RPMI7951 (cell line): Measurements from ENCODE around the gene WDR7. TPM values are rescaled to one million over a fixed set of nuclear protein-coding genes. Genes with fewer than 3 reads are reported as not detected.
A peak's percentile ranks its signal among the peaks of the same experiment; 100 is the strongest.

Experiments
- DNase-seq: peaks from one replicate; pipeline ENCODE4 v3.0.0-alpha.2; 2012; ENCODE audit warnings: low read depth
- total RNA-seq: library from RNA; depleted of rRNA; stranded (reverse); fragments of >200 nt; shearing (Covaris generic); gene quantifications from 2 replicates; pipeline ENCODE4 v1.2.3, GENCODE V29; 2014

The WDR7 gene
- total RNA-seq, 1 experiment from 2014 or later: 7.0 TPM

GRCh38 chr18:56888978-56889377 is 237.8 kb downstream of the WDR7 start:
- DNase-seq: peak; percentile 4

- no peak for DNase-seq
Observed at GRCh38 chr18:56889621-56890020, 238.5 kb downstream of the WDR7 start.

DNA sequence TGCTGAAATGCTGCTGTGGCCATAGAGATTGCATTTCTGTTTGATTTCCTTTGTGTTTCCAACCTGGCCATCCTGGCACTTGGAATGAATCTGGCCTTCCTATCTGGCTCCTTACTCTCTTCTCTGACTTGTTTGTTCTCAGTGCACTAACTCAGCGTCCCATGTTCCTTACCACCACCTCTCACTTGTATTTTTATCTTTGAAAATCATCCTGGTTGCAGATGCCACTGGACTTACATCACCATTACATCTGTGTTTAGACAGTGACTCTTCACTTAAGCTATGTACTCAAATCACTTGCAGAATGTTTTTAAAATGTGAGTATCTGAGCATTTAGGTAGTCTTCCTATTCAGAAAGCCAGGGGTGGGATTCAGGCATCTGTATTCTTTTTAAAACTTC is 239.5 kb downstream of the WDR7 start:
- DNase-seq: peak; percentile 78

DNA sequence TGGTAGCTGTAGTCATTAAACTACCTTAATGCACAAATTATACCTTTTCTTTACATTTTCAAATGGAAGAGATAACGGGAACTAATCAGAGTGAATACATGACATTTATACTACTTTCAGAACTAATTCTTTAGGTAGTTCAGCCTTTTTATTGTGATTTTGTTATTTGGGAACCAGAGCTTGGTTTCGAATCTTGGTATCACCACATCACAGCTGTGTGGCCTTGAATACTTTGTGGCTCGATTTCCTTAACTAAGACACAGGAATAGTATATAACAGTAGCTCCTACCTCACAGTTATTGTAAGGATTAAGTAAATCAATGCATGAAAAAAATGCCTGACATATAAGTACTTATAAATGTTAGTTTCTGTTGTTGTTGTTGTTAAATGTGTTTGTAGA is 240.0 kb downstream of the WDR7 start:
- no peak for DNase-seq

DNA sequence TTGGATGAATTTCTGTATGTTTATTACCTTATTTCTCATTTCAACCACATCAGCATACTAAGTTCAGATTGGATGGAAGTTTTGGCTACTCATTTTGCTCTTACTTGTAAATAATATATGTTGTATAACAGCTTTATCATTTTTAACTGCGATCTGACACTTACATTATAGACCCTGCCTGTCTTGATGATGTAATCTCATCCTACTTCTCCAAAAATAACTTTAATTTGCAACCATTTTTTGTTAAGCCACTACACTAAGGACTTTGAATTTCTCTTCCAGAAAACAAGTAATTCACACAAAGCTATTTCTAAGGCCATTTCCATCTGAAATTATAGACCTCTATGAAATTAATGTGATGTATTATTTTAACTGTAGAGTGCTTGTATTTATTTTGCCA is 240.7 kb downstream of the WDR7 start:
- DNase-seq: no peak

DNA sequence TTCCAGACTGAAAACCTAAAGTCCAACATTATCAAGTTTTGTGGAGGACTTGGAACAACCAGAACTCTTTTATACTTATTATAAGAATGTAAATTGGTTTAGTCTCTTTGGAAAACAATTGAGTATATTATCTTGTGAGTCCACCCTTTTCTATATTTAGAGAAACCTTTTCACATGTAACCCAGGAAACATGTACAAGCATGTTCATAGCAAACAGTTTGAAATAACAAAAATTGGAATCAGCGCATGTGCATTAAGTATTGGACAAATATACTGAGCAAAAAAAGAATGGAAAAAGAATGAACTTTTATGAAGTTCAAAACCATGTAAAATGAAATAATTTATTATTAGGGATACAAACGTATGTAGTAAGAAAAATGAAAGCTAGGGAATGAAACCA is 246.0 kb downstream of the WDR7 start:
- no peak for DNase-seq

GRCh38 chr18:56899660-56900059 is 248.5 kb downstream of the WDR7 start:
- DNase-seq: no peak

DNA sequence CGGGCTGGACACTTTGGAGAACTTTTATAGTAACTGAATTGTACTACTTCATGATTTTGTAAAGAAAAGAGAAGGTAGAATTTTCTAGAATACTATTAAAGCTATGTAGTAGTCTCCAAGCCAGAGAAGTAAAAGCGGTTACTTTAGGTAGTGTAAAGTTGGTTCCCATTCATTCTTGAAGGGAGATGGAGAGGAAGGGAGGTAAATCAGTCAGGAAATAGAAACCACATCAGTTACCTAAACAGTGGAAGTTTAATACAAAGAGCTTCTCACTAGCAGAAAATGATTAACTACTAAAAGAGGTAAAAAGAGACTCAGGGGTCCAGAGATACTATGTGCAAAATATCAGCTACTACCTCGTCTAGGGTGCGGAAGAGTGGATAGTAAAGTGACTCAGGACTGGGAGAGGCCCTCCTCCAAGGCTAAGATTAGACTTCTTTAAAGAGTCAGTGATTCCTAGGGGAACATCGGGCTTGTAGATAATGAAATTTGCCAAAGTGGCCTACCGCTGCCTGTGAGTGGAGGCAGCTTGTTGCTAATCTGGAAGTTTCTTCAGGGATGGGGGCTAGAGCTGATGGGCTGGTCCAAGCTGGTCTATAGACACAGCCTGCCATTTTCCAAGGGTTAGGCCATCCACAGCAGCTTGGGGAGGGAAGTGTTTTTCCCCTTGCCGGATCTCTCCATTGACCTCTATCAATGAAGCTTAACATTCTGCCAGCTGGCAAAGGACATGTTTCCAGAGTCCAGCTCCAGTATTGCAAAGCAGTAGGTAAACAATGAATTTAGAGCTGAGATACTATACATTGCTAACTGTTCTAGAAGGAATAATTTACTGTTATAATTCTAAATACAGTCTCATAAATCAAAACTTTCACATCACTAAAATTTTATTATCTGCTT is 249.3 kb downstream of the WDR7 start:
- DNase-seq: no peak

DNA sequence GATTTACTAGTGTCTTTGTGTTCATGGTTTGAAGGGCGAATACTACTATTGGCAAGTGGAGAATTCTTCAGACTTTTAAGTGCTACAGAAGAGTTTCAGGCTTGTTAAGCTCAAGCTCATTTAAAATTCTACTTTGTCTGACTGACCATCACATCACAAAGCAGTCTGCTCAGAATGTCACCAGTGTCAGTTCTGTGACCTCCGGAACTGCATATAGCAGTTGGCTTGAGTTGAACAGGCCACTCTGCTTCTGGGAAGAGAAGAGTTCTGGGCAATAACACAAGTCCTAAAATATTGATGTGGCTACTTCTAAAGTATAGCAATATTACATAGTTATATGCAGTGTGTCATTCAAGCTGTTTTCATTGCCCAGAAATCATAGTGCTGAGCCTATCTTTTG is 250.8 kb downstream of the WDR7 start:
- DNase-seq: no peak

GRCh38 chr18:56902653-56903052 is 251.5 kb downstream of the WDR7 start:
- DNase-seq: no peak

- no peak for DNase-seq
Observed at GRCh38 chr18:56903686-56904085, 252.5 kb downstream of the WDR7 start.

DNA sequence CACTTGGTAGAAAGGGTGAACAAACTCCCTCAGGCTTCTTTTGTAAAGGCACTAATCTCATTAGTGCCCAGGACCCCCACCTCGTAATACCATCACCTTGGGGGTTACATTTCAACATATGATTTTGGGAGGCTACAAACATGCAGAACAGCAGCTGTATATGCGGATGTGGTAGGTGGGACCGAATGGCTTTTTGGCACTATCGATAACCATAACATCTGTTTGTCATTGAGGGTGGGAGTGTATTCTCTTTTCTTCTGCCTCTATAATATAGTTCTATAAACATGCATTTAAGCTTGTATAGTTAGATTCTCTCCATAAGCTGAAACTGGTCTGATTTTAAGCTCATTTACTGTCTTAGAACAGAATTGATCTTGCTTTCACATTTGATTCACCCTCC is 256.6 kb downstream of the WDR7 start:
- DNase-seq: no peak

GRCh38 chr18:56910237-56910636 is 259.1 kb downstream of the WDR7 start:
- DNase-seq: no peak

DNA sequence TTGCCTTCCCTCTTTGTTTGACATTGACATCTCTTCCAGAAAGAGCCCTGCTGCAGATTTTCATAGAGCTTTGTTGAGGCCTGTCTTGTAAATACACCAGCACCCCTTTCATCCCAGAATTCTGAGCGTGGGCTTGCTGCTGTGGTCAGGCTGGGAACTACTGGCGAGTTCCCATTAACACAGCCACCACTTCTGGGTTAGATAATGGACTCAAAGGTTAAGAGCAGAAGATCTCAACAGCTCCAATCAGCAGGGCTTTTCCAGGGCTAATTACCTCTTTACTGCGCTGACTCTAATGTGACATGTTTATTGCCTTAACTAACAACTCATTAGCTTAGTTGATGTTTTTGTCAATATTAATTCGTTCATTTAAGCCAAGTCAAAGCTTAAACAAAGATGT is 259.8 kb downstream of the WDR7 start:
- DNase-seq: no peak

DNA sequence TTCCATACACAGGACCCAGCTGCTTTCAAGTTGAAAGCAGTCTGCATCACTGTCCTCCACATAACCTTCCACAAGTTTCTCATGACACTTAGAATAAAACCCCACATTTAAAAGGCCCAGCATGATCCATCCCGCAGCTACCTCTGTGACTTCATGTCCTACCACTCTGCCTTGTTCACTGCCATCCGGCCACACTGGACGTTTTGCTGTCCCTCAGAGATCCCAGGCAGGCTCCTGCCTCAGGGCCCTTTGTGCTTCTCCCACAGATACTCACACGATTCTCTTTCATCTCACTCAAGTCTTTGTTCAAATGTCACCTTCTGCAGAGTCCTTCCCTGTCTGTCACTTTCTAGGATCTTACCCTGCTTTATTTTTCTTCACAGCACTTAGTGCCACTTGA is 262.8 kb downstream of the WDR7 start:
- DNase-seq: no peak

GRCh38 chr18:56919190-56919589 is 268.0 kb downstream of the WDR7 start:
- DNase-seq: no peak

DNA sequence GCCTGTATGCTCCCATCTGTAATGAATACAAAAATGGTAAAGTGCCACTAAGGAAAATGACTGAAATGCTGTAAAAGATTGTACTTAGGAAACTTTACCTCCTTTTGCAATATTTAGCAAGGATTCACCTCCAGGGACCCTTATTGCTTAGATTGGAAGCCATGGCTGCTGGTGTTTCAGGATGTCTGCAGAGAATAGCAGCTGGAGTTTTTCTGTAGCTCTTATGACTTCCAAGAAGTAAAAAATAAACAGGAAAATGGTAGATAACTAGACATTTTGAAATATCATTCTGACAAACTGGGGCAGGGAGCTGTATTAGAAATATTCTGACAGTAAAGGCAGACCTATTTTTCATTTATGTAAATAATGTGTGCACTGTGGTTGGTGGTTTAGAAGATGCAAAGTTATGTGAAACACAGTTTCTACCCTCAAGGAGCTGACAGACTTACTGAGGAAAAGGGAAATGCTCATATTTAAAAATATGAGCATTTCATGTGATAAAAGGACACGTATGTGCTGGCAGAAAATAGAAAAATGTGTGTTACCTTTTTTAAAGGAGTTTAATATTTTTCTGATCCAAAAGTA is 270.8 kb downstream of the WDR7 start:
- DNase-seq: no peak

DNA sequence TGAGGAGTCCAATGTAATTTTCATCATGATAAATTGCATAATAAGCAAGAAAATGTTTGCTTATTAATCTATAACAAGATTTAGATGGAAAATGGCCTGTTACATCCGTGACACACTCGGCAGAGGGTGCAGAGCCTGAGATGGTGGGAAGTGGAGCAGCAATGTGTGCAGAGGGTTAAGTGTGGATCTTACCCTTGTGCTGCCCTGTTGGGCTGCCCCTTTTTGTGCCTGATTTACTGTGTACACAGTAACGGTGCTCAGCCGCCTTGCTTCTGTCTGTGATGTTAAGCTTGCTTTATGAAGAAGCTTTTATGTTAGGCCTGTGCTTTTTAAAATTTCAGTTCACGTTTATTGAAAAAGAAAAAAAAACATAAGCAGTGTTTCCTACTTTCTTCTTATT is 275.6 kb downstream of the WDR7 start:
- no peak for DNase-seq

DNA sequence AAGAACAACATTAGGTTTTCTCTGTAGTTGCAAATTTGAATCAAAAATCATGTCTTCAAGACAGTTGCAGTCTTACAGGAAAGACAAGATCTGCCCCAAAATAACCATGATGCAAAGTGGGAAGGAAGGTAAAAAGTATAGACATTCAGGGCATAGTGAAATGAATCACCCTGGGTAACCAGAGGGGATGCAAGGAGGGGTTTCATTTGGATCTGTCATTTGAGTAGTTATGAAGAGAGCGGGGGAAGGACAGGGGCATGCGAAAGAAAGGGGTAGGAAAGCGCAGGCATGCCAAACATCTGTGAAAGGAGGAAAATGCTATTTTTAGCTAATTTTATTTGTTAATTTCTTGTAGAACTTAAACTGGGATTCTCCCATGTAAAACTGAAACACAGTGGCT is 276.6 kb downstream of the WDR7 start:
- DNase-seq: no peak

DNA sequence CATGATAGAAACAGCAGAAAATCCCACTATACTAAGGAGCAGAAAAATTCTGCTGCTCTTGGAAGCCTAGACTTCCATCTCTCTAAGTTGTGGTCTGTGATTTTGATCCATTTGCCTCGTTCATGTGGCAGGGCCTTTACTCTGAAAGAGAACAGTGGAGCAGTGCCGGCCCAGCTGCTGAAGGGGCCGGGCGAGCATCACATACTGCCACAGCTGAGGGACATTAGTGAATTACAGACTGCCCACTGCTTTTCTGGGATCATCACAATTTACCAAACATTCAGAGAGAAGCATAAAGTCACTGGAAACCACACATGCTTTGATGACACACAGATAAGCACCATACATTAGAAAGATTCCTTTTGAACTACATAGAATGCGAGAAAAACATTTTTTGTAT is 278.7 kb downstream of the WDR7 start:
- DNase-seq: no peak

DNA sequence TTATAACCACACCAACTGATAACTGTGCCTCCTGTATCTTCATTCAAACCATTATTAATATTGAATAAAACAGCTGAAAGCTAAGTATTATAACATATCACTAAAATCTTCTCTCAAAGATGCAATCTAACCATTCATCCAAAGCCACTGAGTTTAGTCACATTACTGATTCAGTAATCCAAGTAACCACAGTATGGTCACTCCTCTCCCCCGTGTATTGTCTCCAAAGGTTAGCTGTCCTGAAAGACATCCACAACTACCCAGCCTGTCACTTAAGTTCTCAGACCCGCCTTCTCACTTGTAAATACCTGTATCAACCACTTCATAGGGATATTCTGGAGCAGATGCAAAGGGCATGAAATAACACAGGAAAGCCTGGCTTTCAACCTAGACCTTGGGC is 282.3 kb downstream of the WDR7 start:
- no peak for DNase-seq

- no peak for DNase-seq
Observed at GRCh38 chr18:56934131-56934530, 283.0 kb downstream of the WDR7 start.

DNA sequence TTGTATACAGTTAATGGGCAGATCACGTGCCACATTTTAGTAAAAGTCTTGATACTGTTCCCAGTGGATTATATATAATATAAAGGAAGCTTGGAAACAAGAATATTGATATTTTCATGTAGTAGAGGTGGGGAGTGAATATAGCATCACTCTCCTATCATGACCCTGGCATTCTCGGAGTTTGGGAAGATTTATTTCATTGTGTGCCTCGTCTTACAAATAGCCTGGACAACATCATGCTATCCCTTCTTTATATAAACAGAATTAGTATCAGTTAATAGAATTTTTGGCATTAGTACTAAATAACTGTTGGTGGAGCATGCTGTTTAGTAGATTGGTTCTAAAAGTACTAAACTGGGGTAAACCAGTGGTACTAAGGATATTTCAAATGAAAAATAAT is 283.7 kb downstream of the WDR7 start:
- no peak for DNase-seq
